Measurements from ENCODE around the gene CCDC179.
A peak's percentile ranks its signal among the peaks of the same experiment; 100 is the strongest.

CCDC179 gene

GRCh38 chr11:22878039-22878438, 17.8 kb upstream of the CCDC179 start:
- H3K4me2 ChIP-seq (ENCODE audit: low read length) = no peak overlapping the region
- H3K36me3 ChIP-seq (ENCODE audit: insufficient read depth, low read length) = no peaks in the 10 kb centered on the region
- H3F3A ChIP-seq (ENCODE audit: insufficient read depth, low read length) = no peaks in the 10 kb centered on the region
- H3K27me3 ChIP-seq (ENCODE audit: insufficient read depth, low read length) = no peaks in the 10 kb centered on the region
- H3K9ac ChIP-seq (ENCODE audit: low read length) = no peak overlapping the region
- no peak overlapping the region for H3K27ac ChIP-seq (ENCODE audit: low read depth, low read length, poor library complexity, severe bottlenecking)
- H2AFZ ChIP-seq (ENCODE audit: low read length) = no peak overlapping the region
- TF ChIP-seq EZH2 (IDR thresholded peaks at IDR 0.05; ENCODE audit: borderline replicate concordance, low read length) (no peak), CTCF (IDR thresholded peaks at IDR 0.05; ENCODE audit: low read length) (no peak)
- H3K4me3 ChIP-seq (ENCODE audit: low read depth, low read length, poor library complexity, severe bottlenecking) = no peak overlapping the region
- H4K20me1 ChIP-seq (ENCODE audit: insufficient read depth, low read length) = no peaks in the 10 kb centered on the region
- no peaks in the 10 kb centered on the region for H3K9me2 ChIP-seq (ENCODE audit: low read depth, low read length)
- H3K79me2 ChIP-seq (ENCODE audit: insufficient read depth, low read length) = no peaks in the 10 kb centered on the region
- H3K4me1 ChIP-seq (ENCODE audit: insufficient read depth, low read length, severe bottlenecking) = no peaks in the 10 kb centered on the region
- no peaks in the 10 kb centered on the region for H3K9me3 ChIP-seq (ENCODE audit: low read length)

- no peak overlapping the region for H3K9ac ChIP-seq (ENCODE audit: low read length)
- no peak overlapping the region for H3K4me2 ChIP-seq (ENCODE audit: low read length)
- no peaks in the 10 kb centered on the region for H3K9me3 ChIP-seq (ENCODE audit: low read length)
- H3K9me2 ChIP-seq (ENCODE audit: low read depth, low read length) = no peaks in the 10 kb centered on the region
- no peak overlapping the region for H3K4me3 ChIP-seq (ENCODE audit: low read depth, low read length, poor library complexity, severe bottlenecking)
- H3F3A ChIP-seq (ENCODE audit: insufficient read depth, low read length) = no peaks in the 10 kb centered on the region
- no peak overlapping the region for H3K27ac ChIP-seq (ENCODE audit: low read depth, low read length, poor library complexity, severe bottlenecking)
- no peaks in the 10 kb centered on the region for H3K79me2 ChIP-seq (ENCODE audit: insufficient read depth, low read length)
- no peaks in the 10 kb centered on the region for H3K27me3 ChIP-seq (ENCODE audit: insufficient read depth, low read length)
- no peaks in the 10 kb centered on the region for H3K36me3 ChIP-seq (ENCODE audit: insufficient read depth, low read length)
- TF ChIP-seq EZH2 (IDR thresholded peaks at IDR 0.05; ENCODE audit: borderline replicate concordance, low read length) (no peak), CTCF (IDR thresholded peaks at IDR 0.05; ENCODE audit: low read length) (peak; percentile 90)
- no peak overlapping the region for H2AFZ ChIP-seq (ENCODE audit: low read length)
- H4K20me1 ChIP-seq (ENCODE audit: insufficient read depth, low read length) = no peaks in the 10 kb centered on the region
- H3K4me1 ChIP-seq (ENCODE audit: insufficient read depth, low read length, severe bottlenecking) = no peaks in the 10 kb centered on the region
These were observed 15.7 kb upstream of the CCDC179 start for GRCh38 chr11:22875869-22876473.

GRCh38 chr11:22869325-22869724, 9.1 kb upstream of the CCDC179 start:
- Histone ChIP-seq H3F3A (ENCODE audit: insufficient read depth, low read length) (no peaks in the 10 kb centered on the region), H3K27me3 (ENCODE audit: insufficient read depth, low read length) (no peaks in the 10 kb centered on the region)
- TF ChIP-seq EZH2 (IDR thresholded peaks at IDR 0.05; ENCODE audit: borderline replicate concordance, low read length) (no peak), CTCF (IDR thresholded peaks at IDR 0.05; ENCODE audit: low read length) (no peak)

More at GRCh38 chr11:22869325-22869724, 9.1 kb upstream of the CCDC179 start:
- Histone ChIP-seq H3K4me1 (ENCODE audit: insufficient read depth, low read length, severe bottlenecking) (no peaks in the 10 kb centered on the region), H3K9ac (ENCODE audit: low read length) (no peak overlapping the region), H3K9me2 (ENCODE audit: low read depth, low read length) (no peaks in the 10 kb centered on the region), H2AFZ (ENCODE audit: low read length) (no peak overlapping the region), H3K4me2 (ENCODE audit: low read length) (no peak overlapping the region), H3K9me3 (ENCODE audit: low read length) (no peaks in the 10 kb centered on the region), H4K20me1 (ENCODE audit: insufficient read depth, low read length) (no peaks in the 10 kb centered on the region), H3K79me2 (ENCODE audit: insufficient read depth, low read length) (no peaks in the 10 kb centered on the region), H3K27ac (ENCODE audit: low read depth, low read length, poor library complexity, severe bottlenecking) (no peak overlapping the region), H3K4me3 (ENCODE audit: low read depth, low read length, poor library complexity, severe bottlenecking) (no peak overlapping the region), H3K36me3 (ENCODE audit: insufficient read depth, low read length) (no peaks in the 10 kb centered on the region)

Data from OCI-LY1 (cell line).